NCI-H2196 (cell line): Measurements from ENCODE around the gene CHST11.

Experiments used
- DNase-seq: peaks from one replicate; lab custom pipeline; 2025; ENCODE audit not compliant: unreplicated experiment; lab: John Stamatoyannopoulos, UW

Gene CHST11

GRCh38 chr12:104749545-104749944 lies 292.8 kb downstream of the CHST11 start:
- DNase-seq, result no peak

- DNase-seq, result no peak
Observed at GRCh38 chr12:104750061-104750460, 293.3 kb downstream of the CHST11 start.

GRCh38 chr12:104751120-104751519 lies 294.4 kb downstream of the CHST11 start:
- DNase-seq, result no peak

- no peak for DNase-seq
Observed at GRCh38 chr12:104751594-104751993, 294.8 kb downstream of the CHST11 start.

GRCh38 chr12:104752016-104752415 lies 295.3 kb downstream of the CHST11 start:
- DNase-seq, result no peak

GRCh38 chr12:104752881-104753280 lies 296.1 kb downstream of the CHST11 start:
- no peak for DNase-seq

GRCh38 chr12:104756901-104757300 lies 300.2 kb downstream of the CHST11 start:
- DNase-seq, result no peak

GRCh38 chr12:104758771-104759170 lies 302.0 kb downstream of the CHST11 start:
- DNase-seq, result no peak

GRCh38 chr12:104761091-104761490 lies 304.3 kb downstream of the CHST11 start:
- no peak for DNase-seq

GRCh38 chr12:104761611-104762010 lies 304.9 kb downstream of the CHST11 start:
- DNase-seq, result no peak

- DNase-seq, result no peak
Observed at GRCh38 chr12:104763168-104763805, 306.5 kb downstream of the CHST11 start.

- DNase-seq, result no peak
Observed at GRCh38 chr12:104764225-104765091, 307.7 kb downstream of the CHST11 start.

- no peak for DNase-seq
Observed at GRCh38 chr12:104767261-104767660, 310.5 kb downstream of the CHST11 start.

GRCh38 chr12:104768033-104768432 lies 311.3 kb downstream of the CHST11 start:
- DNase-seq, result no peak

GRCh38 chr12:104769144-104769561 lies 312.4 kb downstream of the CHST11 start:
- DNase-seq, result no peak

- DNase-seq, result no peak
Observed at GRCh38 chr12:104772336-104772735, 315.6 kb downstream of the CHST11 start.

- no peak for DNase-seq
Observed at GRCh38 chr12:104775731-104776231, 319.0 kb downstream of the CHST11 start.

- DNase-seq, result no peak
Observed at GRCh38 chr12:104779134-104779533, 322.4 kb downstream of the CHST11 start.

- DNase-seq, result no peak
Observed at GRCh38 chr12:104782296-104782695, 325.5 kb downstream of the CHST11 start.

GRCh38 chr12:104784592-104784991 lies 327.8 kb downstream of the CHST11 start:
- no peak for DNase-seq

- DNase-seq, result no peak
Observed at GRCh38 chr12:104785886-104786285, 329.1 kb downstream of the CHST11 start.

- DNase-seq, result no peak
Observed at GRCh38 chr12:104786352-104786751, 329.6 kb downstream of the CHST11 start.
